CD4-positive, alpha-beta T cell treated with Interleukin-2 at 100 ng/mL for 4 hours (primary cell): Measurements from ENCODE around the gene CPNE5.

Experiments
- DNase-seq: peaks from one replicate; pipeline ENCODE4 v3.0.0-alpha.2; 2020; ENCODE audit warnings: low spot score

The CPNE5 gene

DNA sequence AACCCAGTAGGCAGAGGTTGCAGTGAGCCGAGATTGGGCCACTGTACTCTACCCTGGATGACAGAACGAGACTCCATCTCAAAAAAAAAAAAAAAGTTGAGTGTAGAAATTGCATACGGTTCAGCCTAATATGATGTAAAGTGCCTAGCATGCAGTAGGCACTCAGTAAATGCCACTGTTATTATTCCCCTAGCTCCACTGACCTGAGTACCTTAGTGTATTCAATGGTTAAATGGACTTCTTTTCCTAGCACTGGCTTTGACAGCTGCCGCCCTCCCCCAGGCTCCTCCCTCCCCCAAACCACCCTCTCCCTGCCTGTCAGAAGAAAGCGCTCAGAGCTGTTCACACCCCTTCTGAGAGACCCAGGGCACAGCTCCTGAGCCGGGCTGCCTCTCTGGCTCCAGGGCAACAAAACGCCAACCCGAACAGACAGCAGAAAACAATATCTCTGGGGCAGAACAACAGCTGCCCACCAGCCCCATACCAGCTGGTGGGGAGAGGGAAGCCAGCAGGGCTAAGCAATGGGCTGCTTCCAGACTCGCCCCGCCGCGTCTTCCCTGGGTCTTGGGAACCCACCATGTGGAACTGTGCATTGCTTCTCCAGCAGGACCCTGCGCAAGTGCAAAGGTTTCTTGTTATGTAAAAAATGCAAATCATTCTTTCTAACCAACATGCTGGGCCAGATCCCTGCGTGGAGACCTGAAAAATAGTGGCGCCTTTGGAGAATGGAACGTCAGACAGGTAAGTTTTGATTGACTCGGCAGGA lies 4.5 kb downstream of the CPNE5 start:
- DNase-seq: no peak

- DNase-seq: no peak
Measured at GRCh38 chr6:36833182-36833789, 6.0 kb downstream of the CPNE5 start.

- no peak for DNase-seq
Measured at GRCh38 chr6:36832313-36832712, 6.9 kb downstream of the CPNE5 start.

GRCh38 chr6:36830577-36830976 lies 8.7 kb downstream of the CPNE5 start:
- no peak for DNase-seq

DNA sequence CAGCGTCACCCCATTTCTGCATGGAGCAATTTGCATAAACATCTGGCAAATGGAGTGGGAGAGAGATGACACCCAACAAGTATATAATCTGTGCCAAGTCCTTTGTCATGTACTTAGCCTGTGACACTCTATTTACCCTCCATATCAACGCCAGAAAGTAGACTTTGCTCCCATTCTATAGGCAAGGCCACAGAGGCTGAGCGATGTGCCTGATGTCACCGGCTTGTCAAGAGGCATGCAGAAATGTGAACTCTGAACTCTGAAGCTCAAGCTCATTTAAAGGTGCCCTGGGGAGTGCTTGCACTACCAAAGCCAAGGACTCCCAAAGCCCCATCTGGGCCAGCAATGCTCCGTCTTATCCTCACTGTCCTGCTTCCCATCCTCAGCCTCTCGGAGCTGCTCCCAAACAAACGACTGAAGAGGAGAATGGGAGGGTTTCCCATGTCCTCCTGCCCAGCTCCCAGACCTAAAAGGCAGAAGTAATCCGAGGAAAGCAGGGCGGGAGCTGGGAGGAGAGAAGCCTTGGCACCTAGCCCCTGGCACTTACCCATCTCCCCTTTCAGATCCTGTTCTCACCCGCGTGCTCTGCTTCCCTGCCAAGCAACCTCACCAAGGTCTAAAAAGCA lies 9.2 kb downstream of the CPNE5 start:
- no peak for DNase-seq

DNA sequence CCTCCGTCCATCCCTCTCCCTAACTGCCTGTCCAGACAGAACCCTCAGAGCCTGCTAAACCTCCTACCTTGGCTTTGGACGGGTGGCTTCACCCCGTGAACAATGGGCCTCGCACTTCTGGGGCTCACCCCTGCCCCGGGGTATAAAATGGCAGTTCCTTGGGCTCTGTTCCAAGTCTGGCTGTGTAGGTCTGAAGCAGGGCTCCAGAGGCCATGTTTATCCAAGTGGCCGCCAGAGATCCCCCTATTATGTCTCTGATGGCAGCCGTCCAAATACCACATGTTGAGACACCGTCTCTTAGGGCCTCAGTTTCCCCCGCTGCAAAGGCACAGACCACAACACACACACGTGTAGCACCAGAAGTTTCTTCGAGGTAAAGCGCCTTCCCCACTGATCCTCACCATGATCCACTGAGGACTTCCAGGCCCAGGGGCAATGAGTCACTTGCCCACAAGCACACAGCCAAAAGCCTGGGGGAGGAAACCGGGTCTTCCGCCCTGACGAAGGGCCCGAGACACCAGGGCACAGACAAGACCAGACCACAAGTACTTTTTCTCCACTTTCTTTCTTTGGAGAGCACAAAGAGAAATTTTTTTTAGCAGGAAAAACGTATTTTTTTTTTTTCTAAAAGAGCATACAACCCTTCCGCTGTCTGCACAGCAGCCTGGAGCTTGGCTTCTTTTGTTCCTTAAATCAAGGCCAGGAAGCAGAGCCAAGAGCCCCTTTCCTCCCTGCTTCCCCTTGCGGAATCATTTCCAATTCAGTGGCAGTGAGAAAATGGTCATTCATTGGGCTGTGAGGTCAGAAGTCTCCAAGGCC lies 11.8 kb downstream of the CPNE5 start:
- peak; percentile 27 for DNase-seq

DNA sequence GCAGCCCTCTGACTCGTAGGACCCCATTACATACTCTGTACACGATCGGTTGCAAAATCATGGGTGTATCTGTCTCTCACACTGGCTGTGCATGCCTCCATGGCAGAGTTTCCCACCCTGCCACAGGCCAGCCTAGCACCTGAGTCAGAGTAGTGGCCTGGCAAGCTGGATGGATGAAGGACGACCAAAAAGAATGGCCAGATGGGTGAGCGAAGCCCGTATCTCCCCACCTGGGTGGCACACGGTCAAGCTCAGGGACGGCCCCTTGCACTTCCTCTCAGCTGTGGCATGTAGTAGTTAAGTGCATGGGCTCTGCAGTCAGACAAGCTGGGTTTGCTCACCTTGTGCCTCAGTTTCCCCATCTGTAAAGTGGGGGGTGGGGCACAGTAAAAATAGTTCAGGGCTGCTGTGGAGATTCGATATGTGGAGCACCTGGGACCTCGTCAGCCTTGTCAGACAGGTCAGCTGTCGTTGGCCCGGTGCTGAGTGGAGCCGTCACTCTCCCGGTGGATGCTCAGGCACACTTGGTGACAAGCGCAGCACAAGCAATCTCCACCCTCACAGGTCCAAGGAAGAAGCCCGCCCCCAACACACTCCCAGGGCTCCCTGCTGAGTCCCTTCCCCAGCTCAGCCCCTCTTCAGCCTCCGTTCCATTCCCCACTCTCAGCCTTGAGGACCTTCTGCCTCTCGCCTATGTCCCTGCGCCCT lies 12.6 kb downstream of the CPNE5 start:
- no peak for DNase-seq

GRCh38 chr6:36825994-36826393 lies 13.2 kb downstream of the CPNE5 start:
- no peak for DNase-seq

DNA sequence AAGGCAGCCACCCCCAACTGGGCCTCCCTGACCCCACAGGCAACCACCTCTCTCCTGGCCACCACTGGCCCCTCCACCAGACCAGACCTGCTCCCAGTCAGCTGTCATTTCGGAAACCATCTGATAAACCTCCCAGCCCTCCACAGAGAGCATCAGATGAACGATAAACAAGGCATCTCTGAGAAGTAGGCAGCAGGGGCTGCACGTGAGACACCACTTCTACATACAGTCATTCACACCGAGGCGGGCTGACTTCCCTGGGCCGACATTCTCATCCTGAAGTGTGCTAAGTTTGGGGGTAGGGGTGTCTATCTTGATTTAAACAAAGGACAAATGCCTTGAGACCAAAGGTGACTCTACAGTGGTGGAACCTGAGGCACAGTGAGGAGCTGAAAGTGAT lies 13.8 kb downstream of the CPNE5 start:
- no peak for DNase-seq

DNA sequence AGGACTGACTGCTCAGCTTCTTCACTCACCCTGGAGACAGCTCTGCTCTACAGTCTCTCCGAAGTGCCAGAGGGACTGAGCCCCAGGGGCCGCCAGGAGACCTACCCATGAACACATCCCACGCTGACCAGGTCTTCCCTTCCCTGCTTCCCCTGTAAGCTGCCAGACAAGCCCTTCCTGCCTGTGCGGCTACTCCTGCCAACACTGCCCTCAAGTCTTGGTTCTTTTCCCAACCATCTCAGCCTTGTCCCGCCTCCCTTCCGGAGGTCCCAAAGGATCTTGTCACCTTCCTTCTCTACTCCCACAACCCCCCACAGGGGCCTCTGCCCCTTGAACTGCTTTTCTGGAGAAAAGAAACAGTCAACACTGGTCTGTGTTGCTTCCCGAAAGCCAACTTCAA lies 15.0 kb downstream of the CPNE5 start:
- no peak for DNase-seq

GRCh38 chr6:36823421-36824096 lies 15.7 kb downstream of the CPNE5 start:
- no peak for DNase-seq

DNA sequence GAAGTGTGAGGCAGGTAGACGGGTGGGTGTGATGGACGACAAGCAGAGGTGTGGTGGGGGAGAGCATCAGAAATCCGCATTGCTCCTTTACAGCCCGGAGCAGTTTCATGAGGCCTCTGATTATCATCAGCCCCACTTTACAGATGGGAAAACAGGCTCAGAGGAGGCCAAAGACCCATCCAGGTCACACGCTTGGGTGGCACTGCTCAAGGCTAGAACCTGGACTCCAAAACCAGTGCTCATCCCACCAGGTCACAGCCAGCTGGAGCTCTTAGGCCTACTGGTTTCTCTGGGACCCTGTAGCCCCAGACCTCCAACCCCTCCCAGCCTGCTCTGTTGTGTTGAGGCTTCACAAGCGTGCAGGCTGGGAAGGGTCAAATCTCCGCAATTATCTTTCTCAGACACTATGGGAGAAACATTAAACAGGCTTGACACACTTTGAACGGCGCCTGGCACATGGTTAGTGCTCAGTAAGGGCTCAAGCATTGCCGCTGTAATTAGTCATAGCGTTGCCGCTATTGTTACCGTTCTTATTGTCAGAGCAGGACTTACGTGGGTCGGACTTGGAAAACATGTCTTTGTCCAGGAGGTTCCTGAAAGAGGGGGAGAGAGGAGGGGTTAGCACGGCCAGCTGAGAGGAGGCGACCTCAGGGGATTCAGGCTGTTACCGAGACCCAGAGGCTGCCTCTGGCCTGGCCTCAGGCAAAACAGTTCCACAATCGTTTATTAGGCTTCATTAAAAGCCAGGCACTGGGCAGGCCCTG lies 16.6 kb downstream of the CPNE5 start:
- DNase-seq: no peak

DNA sequence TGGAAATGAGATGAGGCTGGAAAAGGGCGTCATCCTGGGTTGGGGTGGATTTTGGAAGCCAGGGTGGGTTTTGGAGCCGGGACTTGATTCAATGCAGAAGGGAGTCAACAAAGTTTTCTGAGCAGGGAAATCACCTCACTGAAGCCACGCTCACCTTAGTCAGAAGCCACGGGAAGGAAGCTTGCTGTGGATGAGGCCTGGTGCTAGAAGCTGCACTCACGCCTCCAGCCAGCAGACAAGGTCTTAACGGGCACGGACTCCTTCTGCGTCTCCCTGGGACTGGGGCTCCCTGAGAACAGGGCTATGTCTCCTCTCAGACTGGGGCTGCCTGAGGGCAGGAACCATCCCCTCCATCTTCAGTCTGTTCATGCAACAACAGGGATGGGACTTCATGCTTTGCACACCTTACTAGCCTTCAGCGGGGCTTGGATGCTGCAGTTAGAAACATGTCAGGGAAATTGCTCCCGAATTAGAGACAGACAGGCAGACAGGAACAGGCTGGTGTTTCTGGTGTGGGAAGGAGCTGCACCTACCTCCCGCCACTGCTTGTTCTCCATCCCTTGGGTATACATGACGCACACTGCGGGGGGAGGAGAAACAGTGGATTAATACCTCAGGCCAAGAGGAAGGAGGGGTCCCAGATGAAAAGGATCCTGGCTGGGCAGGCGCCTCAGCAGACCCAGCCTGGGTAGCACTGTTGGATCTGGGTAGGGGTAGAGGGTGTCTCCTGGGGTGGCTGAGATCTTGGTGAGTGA lies 17.5 kb downstream of the CPNE5 start:
- DNase-seq: no peak

- DNase-seq: no peak
Measured at GRCh38 chr6:36820700-36821580, 18.3 kb downstream of the CPNE5 start.

GRCh38 chr6:36818756-36819155 lies 20.5 kb downstream of the CPNE5 start:
- DNase-seq: no peak

DNA sequence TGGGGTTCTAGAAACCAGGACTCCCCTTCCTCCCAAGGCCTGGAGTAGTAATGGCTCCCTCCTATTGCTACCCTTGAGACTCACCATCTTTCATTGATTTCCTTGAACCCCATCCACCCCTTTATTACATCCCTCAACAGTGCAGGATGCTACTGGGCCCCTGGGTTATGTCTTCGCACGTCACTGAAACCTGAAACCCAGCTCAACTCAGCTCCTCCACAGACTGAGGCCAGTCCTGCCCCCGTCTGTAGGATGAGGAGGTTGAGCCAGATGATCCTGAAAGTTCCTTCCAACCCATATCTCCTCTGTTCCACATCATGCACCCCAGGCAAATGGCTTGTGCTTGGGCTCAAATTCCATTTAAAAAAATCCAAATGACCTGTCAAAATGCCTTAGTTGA lies 21.4 kb downstream of the CPNE5 start:
- no peak for DNase-seq

DNA sequence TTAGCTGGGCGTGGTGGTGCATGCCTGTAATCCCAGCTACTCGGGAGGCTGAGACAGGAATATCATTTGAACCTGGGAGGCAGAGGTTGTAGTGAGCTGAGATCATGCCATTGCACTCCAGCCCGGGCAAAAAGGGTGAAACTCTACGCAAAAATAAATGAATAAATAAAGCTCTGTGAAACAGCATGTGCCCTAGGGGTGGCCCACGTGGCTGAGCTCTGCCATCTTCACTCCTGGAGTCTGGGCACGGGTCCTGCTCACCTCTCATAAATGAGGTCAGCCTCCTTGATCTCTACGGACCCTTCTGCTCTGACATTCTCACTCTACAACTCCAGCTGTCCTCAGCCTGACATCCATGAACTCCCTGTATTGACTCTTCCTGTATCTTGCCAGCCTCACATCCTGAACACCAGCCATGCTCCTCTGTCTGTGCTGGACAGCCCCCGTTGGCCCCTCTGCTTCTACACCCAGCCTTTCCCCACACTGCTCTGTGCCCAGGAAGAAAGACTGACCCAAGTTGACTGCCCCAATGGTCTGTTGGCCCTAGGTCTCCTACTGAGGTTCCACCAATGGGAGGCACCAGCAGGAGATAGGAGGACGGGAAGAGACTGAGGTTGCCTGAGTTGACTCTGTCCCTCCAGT lies 21.9 kb downstream of the CPNE5 start:
- no peak for DNase-seq
